GM12873 (cell line): ENCODE data around the gene SMURF1.

Experiments used
- CTCF ChIP-seq: IDR thresholded peaks from 2 replicates; pipeline ENCODE4 v1.5.1; 2012; ENCODE audit warnings: low read depth, mild to moderate bottlenecking, moderate library complexity, low read length, control low read depth; ENCODE audit not compliant: insufficient read depth; ENCODE audit errors: missing control alignments

SMURF1 gene

GRCh38 chr7:98997846-98998245 lies 146.1 kb downstream of the SMURF1 start:
- TF ChIP-seq CTCF: no peak

GRCh38 chr7:98996150-98996552 lies 147.8 kb downstream of the SMURF1 start:
- no peak for TF ChIP-seq CTCF

- TF ChIP-seq CTCF: no peak
Observed at GRCh38 chr7:98995523-98996149, 148.3 kb downstream of the SMURF1 start.

GRCh38 chr7:98995111-98995510 lies 148.8 kb downstream of the SMURF1 start:
- TF ChIP-seq CTCF: no peak

- no peak for TF ChIP-seq CTCF
Observed at GRCh38 chr7:98994046-98994944, 149.6 kb downstream of the SMURF1 start.

- no peak for TF ChIP-seq CTCF
Observed at GRCh38 chr7:98993024-98993897, 150.6 kb downstream of the SMURF1 start.

- TF ChIP-seq CTCF: no peak
Observed at GRCh38 chr7:98992076-98992475, 151.8 kb downstream of the SMURF1 start.
